Articular chondrocyte of knee joint (primary cell): ENCODE measurements around the gene PJA1. TPM values are rescaled to one million over a fixed set of nuclear protein-coding genes. Genes with fewer than 3 reads are reported as not detected.

Experiments used
- total RNA-seq: library from RNA; depleted of rRNA; stranded (reverse); fragments of >200 nt; gene quantifications from 2 replicates; pipeline ENCODE4 v1.2.3, GENCODE V29; 2012

The PJA1 gene, protein sequence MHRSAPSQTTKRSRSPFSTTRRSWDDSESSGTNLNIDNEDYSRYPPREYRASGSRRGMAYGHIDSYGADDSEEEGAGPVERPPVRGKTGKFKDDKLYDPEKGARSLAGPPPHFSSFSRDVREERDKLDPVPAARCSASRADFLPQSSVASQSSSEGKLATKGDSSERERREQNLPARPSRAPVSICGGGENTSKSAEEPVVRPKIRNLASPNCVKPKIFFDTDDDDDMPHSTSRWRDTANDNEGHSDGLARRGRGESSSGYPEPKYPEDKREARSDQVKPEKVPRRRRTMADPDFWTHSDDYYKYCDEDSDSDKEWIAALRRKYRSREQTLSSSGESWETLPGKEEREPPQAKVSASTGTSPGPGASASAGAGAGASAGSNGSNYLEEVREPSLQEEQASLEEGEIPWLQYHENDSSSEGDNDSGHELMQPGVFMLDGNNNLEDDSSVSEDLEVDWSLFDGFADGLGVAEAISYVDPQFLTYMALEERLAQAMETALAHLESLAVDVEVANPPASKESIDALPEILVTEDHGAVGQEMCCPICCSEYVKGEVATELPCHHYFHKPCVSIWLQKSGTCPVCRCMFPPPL
- 16.5 and 23.5 TPM in 2 replicates for total RNA-seq

GRCh38 chrX:69165087-69165651 is at the start of gene PJA1:
Gene PJA1, minus strand, starts transcription at chrX:69165453. Its CDS starts 2,380 bp downstream, at chrX:69163073.

